GM21737 (cell line): Measurements from ENCODE around the gene BMP2K.

Source experiments
- ATAC-seq: cut with Tn5 transposase; IDR thresholded peaks from one replicate; pipeline ENCODE4 v1.9.1; 2021; ENCODE audit warnings: mild to moderate bottlenecking, moderate library complexity; ENCODE audit not compliant: unreplicated experiment

BMP2K gene

GRCh38 chr4:78776079-78776728, at the start of gene BMP2K:
Gene BMP2K (plus strand): TSS chr4:78776350. CDS start chr4:78776544, 194 bp downstream.
- ATAC-seq: peak; percentile 70

GRCh38 chr4:78726546-78726945, 49.6 kb upstream of the BMP2K start:
- ATAC-seq: no peak

GRCh38 chr4:78732332-78733104, 43.6 kb upstream of the BMP2K start:
- no peak for ATAC-seq

GRCh38 chr4:78734441-78735162, 41.5 kb upstream of the BMP2K start:
- ATAC-seq: no peak

GRCh38 chr4:78735697-78736096, 40.5 kb upstream of the BMP2K start:
- peak; percentile 65 for ATAC-seq

- no peak for ATAC-seq
Observed at GRCh38 chr4:78737035-78737434, 39.1 kb upstream of the BMP2K start.

GRCh38 chr4:78737973-78738372, 38.2 kb upstream of the BMP2K start:
- ATAC-seq: no peak

- ATAC-seq: no peak
Observed at GRCh38 chr4:78742300-78742699, 33.9 kb upstream of the BMP2K start.

- no peak for ATAC-seq
Observed at GRCh38 chr4:78747475-78747922, 28.7 kb upstream of the BMP2K start.

GRCh38 chr4:78748381-78748780, 27.8 kb upstream of the BMP2K start:
- no peak for ATAC-seq

GRCh38 chr4:78749258-78749971, 26.7 kb upstream of the BMP2K start:
- no peak for ATAC-seq

- ATAC-seq: peak; percentile 85
Observed at GRCh38 chr4:78749972-78750727, 26.0 kb upstream of the BMP2K start.

GRCh38 chr4:78753091-78753490, 23.1 kb upstream of the BMP2K start:
- ATAC-seq: no peak

- ATAC-seq: no peak
Observed at GRCh38 chr4:78754872-78755271, 21.3 kb upstream of the BMP2K start.

GRCh38 chr4:78756137-78756536, 20.0 kb upstream of the BMP2K start:
- ATAC-seq: no peak

- no peak for ATAC-seq
Observed at GRCh38 chr4:78756776-78757175, 19.4 kb upstream of the BMP2K start.

- ATAC-seq: no peak
Observed at GRCh38 chr4:78757574-78757973, 18.6 kb upstream of the BMP2K start.

GRCh38 chr4:78758085-78758484, 18.1 kb upstream of the BMP2K start:
- ATAC-seq: no peak

- ATAC-seq: no peak
Observed at GRCh38 chr4:78762529-78762928, 13.6 kb upstream of the BMP2K start.

- ATAC-seq: no peak
Observed at GRCh38 chr4:78763251-78763650, 12.9 kb upstream of the BMP2K start.
